GM23338 (cell line): ENCODE results near the gene RALGPS1. TPM values are rescaled to one million over a fixed set of nuclear protein-coding genes. Genes with fewer than 3 reads are reported as not detected.

Experiments used
- ATAC-seq: fragments of 200-7000 bp; cut with Tn5 transposase; 3 replicates; pipeline ENCODE4 v1.9.1; 2020
- DNase-seq: peaks from one replicate; pipeline ENCODE4 v3.0.0-alpha.2; 2015; ENCODE audit warnings: low spot score
- H2AFZ ChIP-seq: fragments of 200-600 bp; sonication (generic); 2 replicates; pipeline ENCODE4 v1.8.0; 2016; ENCODE audit warnings: antibody characterized with exemption, mild to moderate bottlenecking, moderate library complexity
- H3F3A ChIP-seq: fragments of 200-600 bp; sonication (generic); replicated peaks from 2 replicates; pipeline ENCODE4 v1.8.0; 2017; ENCODE audit warnings: antibody characterized with exemption, mixed run types, low read depth
- H3K27ac ChIP-seq: fragments of 200-600 bp; sonication (generic); 2 replicates; pipeline ENCODE4 v1.6.1; 2016; ENCODE audit warnings: low read depth
- H3K27me3 ChIP-seq: fragments of 200-600 bp; sonication (generic); 2 replicates; pipeline ENCODE4 v1.8.0; 2016; ENCODE audit warnings: mild to moderate bottlenecking, mixed run types, moderate library complexity; ENCODE audit not compliant: insufficient read depth
- H3K36me3 ChIP-seq: fragments of 200-600 bp; sonication (generic); 2 replicates; pipeline ENCODE4 v1.8.0; 2016; ENCODE audit warnings: mild to moderate bottlenecking; ENCODE audit not compliant: insufficient read depth
- H3K4me1 ChIP-seq: fragments of 200-600 bp; sonication (generic); 2 replicates; pipeline ENCODE4 v1.8.0; 2016; ENCODE audit warnings: mild to moderate bottlenecking, moderate library complexity; ENCODE audit not compliant: insufficient read depth
- H3K4me2 ChIP-seq: fragments of 200-600 bp; sonication (generic); 2 replicates; pipeline ENCODE4 v1.7.1; 2017; ENCODE audit warnings: mixed run types
- H3K4me3 ChIP-seq: fragments of 200-600 bp; sonication (generic); 2 replicates; pipeline ENCODE4 v1.6.1; 2016; ENCODE audit warnings: mixed run types
- H3K79me2 ChIP-seq: fragments of 200-600 bp; sonication (generic); replicated peaks from 2 replicates; pipeline ENCODE4 v1.8.0; 2017; ENCODE audit warnings: mild to moderate bottlenecking; ENCODE audit not compliant: insufficient read depth
- H3K9me2 ChIP-seq: fragments of 200-600 bp; sonication (generic); 2 replicates; pipeline ENCODE4 v1.8.0; 2017; ENCODE audit not compliant: insufficient read depth
- H4K20me1 ChIP-seq: fragments of 200-600 bp; sonication (generic); replicated peaks from 2 replicates; pipeline ENCODE4 v1.8.0; 2017; ENCODE audit warnings: mild to moderate bottlenecking; ENCODE audit not compliant: insufficient read depth
- H3K27ac Mint-ChIP-seq: 2 replicates; pipeline ENCODE4 v1.8.0; 2020; ENCODE audit warnings: inconsistent platforms, mild to moderate bottlenecking, moderate library complexity, mixed read lengths
- H3K27me3 Mint-ChIP-seq: 3 replicates; pipeline ENCODE4 v1.8.0; 2022; ENCODE audit warnings: low read depth, mild to moderate bottlenecking, moderate library complexity, mixed read lengths, inconsistent platforms; ENCODE audit not compliant: insufficient read depth, poor library complexity
- H3K36me3 Mint-ChIP-seq: 3 replicates; pipeline ENCODE4 v1.8.0; 2021; ENCODE audit warnings: low read depth, mild to moderate bottlenecking, inconsistent platforms, moderate library complexity, mixed read lengths
- H3K4me1 Mint-ChIP-seq: 3 replicates; pipeline ENCODE4 v1.8.0; 2020; ENCODE audit warnings: mild to moderate bottlenecking, inconsistent platforms, mixed read lengths
- H3K4me3 Mint-ChIP-seq: 3 replicates; pipeline ENCODE4 v1.8.0; 2021; ENCODE audit warnings: moderate library complexity, mild to moderate bottlenecking, inconsistent platforms, mixed read lengths
- H3K9me3 Mint-ChIP-seq: 3 replicates; pipeline ENCODE4 v1.8.0; 2020; ENCODE audit warnings: moderate library complexity, mild to moderate bottlenecking, inconsistent platforms, mixed read lengths
- CREB1 ChIP-seq: fragments of 250-450 bp; sonication (Bioruptor Pico); IDR thresholded peaks from 2 replicates; pipeline ENCODE4 v1.5.0; 2020; ENCODE audit warnings: low read depth, mild to moderate bottlenecking, moderate library complexity
- CTCF ChIP-seq, 2 experiments: fragments of 200-600 bp in 1 of 2; sonication (generic) in 1 of 2; conservative IDR thresholded peaks; 2 replicates each; pipeline versions ENCODE4 v1.5.1 to v1.6.1; 2016 to 2017; ENCODE audit warnings: antibody characterized with exemption in 2 of 2, low read depth in 2 of 2, mild to moderate bottlenecking in 2 of 2, moderate library complexity in 1 of 2
- EZH2 ChIP-seq: fragments of 200-600 bp; sonication (generic); IDR thresholded peaks from one replicate; pipeline ENCODE4 v1.8.0; 2017; ENCODE audit warnings: antibody characterized with exemption, mild to moderate bottlenecking, low read depth; ENCODE audit not compliant: unreplicated experiment
- EZH2phosphoT487 ChIP-seq: fragments of 200-600 bp; sonication (generic); IDR thresholded peaks from one replicate; pipeline ENCODE4 v1.8.1; 2018; ENCODE audit warnings: antibody characterized with exemption; ENCODE audit not compliant: unreplicated experiment
- JUNB ChIP-seq: IDR thresholded peaks from one replicate; pipeline ENCODE4 v1.6.1; 2016; ENCODE audit warnings: antibody characterized with exemption; ENCODE audit not compliant: unreplicated experiment
- NANOG ChIP-seq: IDR thresholded peaks from 2 replicates; pipeline ENCODE4 v1.6.1; 2016; ENCODE audit warnings: antibody characterized with exemption, borderline replicate concordance
- POLR2AphosphoS5 ChIP-seq: IDR thresholded peaks from 2 replicates; pipeline ENCODE4 v1.6.1; 2016; ENCODE audit warnings: antibody characterized with exemption, low read depth
- ZNF114 ChIP-seq: fragments of 250-450 bp; sonication (Bioruptor Pico); IDR thresholded peaks from 2 replicates; pipeline ENCODE4 v1.5.0; 2020; ENCODE audit warnings: mild to moderate bottlenecking, moderate library complexity
- ZNF331 ChIP-seq: fragments of 250-450 bp; sonication (Bioruptor Pico); IDR thresholded peaks from 2 replicates; pipeline ENCODE4 v1.5.0; 2020; ENCODE audit warnings: low read depth, mild to moderate bottlenecking, moderate library complexity
- polyA plus RNA-seq: library from polyadenylated mRNA; unstranded; fragments of >200 nt; fragmentation: Nextera tagmentation; extraction: Ambion mirVana; gene quantifications from 2 replicates; pipeline ENCODE4 v1.2.1, GENCODE V29; 2016
- total RNA-seq: library from RNA; depleted of rRNA; stranded (reverse); fragments of >200 nt; shearing (Covaris generic); gene quantifications from 2 replicates; pipeline ENCODE4 v1.2.3, GENCODE V29; 2014

The RALGPS1 gene
- total and polyA plus RNA-seq, 2 experiments from 2014 or later, result 18.2 to 57.1 TPM

- H3K4me1 Mint-ChIP-seq, result peaks cover 41% of the 10 kb centered on the region
Measured at GRCh38 chr9:127136081-127136879, 221.7 kb downstream of the RALGPS1 start.

GRCh38 chr9:127136880-127137639 is 222.5 kb downstream of the RALGPS1 start:
- H3K4me2 ChIP-seq, result no peak overlapping the region
- H3K27ac ChIP-seq, result no peak overlapping the region
- no peaks in the 10 kb centered on the region for H3K9me2 ChIP-seq
- TF ChIP-seq CREB1 (CRISPR knock-in tag) (no peak), CTCF (conservative IDR thresholded peaks at IDR 0.05; ENCODE audit: low read depth in 2 of 2) (no peak)
- no peak overlapping the region for H3K27ac Mint-ChIP-seq
- H3K4me3 Mint-ChIP-seq, result no peak overlapping the region
- no peaks in the 10 kb centered on the region for H3K27me3 ChIP-seq
- H3K36me3 Mint-ChIP-seq, result no peaks in the 10 kb centered on the region
- no peaks in the 10 kb centered on the region for H3K79me2 ChIP-seq
- peaks cover 25% of the 10 kb centered on the region for H3K4me1 ChIP-seq
- H2AFZ ChIP-seq, result no peak overlapping the region
- no peak overlapping the region for H3K4me3 ChIP-seq
- H4K20me1 ChIP-seq, result 0 out of 2 replicates have a peak, but pooled peaks cover 3% of the 10 kb centered on the region
- peaks cover 7% of the 10 kb centered on the region for H3K27me3 Mint-ChIP-seq
- DNase-seq (no peak), ATAC-seq (no peak)
- H3K4me1 Mint-ChIP-seq, result peaks cover 36% of the 10 kb centered on the region
- no peaks in the 10 kb centered on the region for H3K36me3 ChIP-seq
- H3K9me3 Mint-ChIP-seq, result no peaks in the 10 kb centered on the region; the same call in 2 of the 3 replicates
- no peaks in the 10 kb centered on the region for H3F3A ChIP-seq

More at GRCh38 chr9:127136081-127136879, 221.7 kb downstream of the RALGPS1 start:
- Histone ChIP-seq H2AFZ (no peak overlapping the region), H3K27ac (no peak overlapping the region), H3K79me2 (no peaks in the 10 kb centered on the region), H3K36me3 (no peaks in the 10 kb centered on the region), H3K27me3 (no peaks in the 10 kb centered on the region), H4K20me1 (0 out of 2 replicates have a peak, but pooled peaks cover 3% of the 10 kb centered on the region), H3K9me2 (no peaks in the 10 kb centered on the region), H3F3A (no peaks in the 10 kb centered on the region), H3K4me1 (peaks cover 28% of the 10 kb centered on the region), H3K4me3 (no peak overlapping the region), H3K4me2 (no peak overlapping the region)
- DNase-seq (no peak), ATAC-seq (no peak)
- Mint-ChIP-seq H3K9me3 (no peaks in the 10 kb centered on the region; the same call in 2 of the 3 replicates), H3K36me3 (no peaks in the 10 kb centered on the region), H3K27ac (no peak overlapping the region), H3K27me3 (peaks cover 7% of the 10 kb centered on the region), H3K4me3 (no peak overlapping the region)
- TF ChIP-seq CTCF (conservative IDR thresholded peaks at IDR 0.05; ENCODE audit: low read depth in 2 of 2) (no peak), JUNB (no peak), ZNF114 (CRISPR knock-in tag) (no peak), ZNF331 (CRISPR knock-in tag) (no peak), CREB1 (CRISPR knock-in tag) (no peak), EZH2phosphoT487 (no peak), POLR2AphosphoS5 (no peak), EZH2 (no peak), NANOG (no peak)
